GM18870 (cell line): ENCODE data around the gene R3HDM1.
"Not testable (repeated sequence)": the region's sequence is repeated elsewhere in the genome, so short reads cannot be mapped to it uniquely, and the experiment has no call there.

Source experiments
- ATAC-seq: cut with Tn5 transposase; IDR thresholded peaks from one replicate; pipeline ENCODE4 v1.9.1; 2021; ENCODE audit warnings: moderate library complexity; ENCODE audit not compliant: unreplicated experiment

The R3HDM1 gene

DNA sequence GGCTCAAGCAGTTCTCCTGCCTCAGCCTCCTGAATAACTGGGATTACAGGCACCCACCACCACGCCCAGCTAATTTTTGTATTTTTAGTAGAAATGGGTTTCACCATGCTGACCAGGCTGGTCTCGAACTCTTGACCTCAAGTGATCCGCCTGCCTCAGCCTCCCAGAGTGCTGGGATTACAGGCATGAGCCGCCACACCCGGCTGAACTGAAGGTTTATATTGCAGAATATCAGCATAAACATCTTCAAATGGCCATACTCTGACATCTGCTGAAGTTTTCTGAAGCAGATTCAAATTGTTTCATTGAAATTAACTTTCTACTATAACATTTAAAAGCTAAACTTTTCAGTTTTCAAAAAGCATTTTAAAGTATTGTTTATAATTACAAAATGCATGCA is 172.8 kb downstream of the R3HDM1 start:
- ATAC-seq, result not testable (repeated sequence)

DNA sequence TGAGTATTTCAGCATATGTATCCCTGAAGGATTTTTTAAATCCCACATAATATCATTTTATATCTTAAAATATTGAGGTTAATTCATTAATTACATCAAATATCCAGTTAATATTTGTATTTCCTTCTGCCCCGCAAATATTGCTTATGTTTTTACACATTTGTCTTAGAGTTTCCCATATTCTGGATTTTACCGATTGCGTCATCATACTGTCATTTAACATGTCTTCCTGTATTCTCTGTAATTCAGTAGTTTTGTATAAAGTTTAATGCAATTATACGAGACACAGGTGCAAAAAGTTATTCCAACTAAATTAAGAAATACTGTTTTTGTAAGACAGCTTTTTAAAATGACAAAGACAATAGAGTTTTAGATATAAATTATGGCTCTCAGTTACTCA is 176.9 kb downstream of the R3HDM1 start:
- no peak for ATAC-seq

DNA sequence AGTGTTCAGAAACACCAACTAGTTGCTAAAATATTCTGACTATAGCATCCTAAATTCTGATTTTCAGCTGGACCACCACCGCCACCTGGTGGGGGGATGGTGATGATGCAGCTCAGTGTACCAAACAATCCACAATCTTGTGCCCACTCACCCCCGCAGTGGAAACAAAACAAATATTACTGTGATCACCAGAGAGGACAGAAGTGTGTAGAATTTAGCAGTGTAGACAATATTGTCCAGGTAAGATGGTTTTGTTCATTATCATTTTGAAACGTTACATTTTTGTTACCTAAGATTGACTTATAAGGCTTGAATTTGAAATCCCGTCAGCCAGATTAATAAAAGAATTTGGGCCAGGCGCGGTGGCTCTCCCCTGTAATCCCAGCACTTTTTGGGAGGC is 178.7 kb downstream of the R3HDM1 start:
- no peak for ATAC-seq

GRCh38 chr2:135715086-135715485 is 183.8 kb downstream of the R3HDM1 start:
- not testable (repeated sequence) for ATAC-seq

DNA sequence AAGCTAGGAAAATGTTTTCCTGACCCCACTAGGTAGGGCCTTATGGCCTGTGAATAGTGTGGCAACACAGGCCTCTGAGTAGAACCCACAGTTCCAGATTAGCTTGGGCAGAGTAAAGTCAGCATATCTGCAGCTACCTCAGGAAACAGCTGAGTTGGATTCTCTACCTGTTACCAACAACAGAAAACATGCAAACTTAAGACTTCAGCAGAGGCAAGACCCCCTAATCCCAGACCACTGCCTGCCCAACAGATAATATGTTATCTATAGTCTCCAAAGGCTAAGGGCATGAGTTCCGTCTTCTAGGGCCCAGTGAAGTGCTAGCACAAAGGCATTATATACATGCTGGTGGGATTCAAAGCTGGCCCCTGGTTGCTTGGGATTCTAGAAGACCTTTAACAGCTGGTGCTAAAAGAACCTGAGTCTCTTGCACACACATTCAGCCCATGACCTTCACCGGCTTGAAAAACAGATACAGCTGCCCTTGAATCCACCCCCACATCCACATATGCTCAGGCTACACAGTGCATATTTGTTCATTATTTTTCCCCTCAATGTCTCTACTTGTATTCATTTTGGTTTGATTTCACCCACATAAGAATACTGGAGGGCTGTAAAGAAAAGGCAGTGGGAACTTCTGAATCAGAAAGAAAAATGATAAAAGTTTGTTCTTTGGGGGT is 196.9 kb downstream of the R3HDM1 start:
- ATAC-seq, result no peak

DNA sequence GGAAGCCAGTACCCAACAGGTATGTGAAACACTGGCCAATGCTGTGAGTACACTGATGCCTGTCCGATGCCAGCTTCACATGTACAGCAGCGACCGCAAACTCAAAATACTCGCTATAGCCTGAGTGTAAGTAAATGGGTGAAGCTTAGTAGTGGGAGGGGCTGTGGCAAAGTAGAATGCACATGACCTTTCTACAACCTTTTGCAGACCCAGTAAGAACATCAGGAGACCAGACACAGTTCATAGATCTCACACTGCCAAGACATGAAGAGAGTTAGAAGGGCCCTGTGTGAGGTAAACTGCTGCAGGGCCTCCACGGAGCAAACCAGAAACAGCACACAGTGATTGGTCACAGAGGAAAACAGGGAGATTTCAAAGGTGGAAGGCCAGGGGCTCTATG is 201.3 kb downstream of the R3HDM1 start:
- ATAC-seq, result no peak

GRCh38 chr2:135733045-135733444 is 201.8 kb downstream of the R3HDM1 start:
- ATAC-seq, result no peak

DNA sequence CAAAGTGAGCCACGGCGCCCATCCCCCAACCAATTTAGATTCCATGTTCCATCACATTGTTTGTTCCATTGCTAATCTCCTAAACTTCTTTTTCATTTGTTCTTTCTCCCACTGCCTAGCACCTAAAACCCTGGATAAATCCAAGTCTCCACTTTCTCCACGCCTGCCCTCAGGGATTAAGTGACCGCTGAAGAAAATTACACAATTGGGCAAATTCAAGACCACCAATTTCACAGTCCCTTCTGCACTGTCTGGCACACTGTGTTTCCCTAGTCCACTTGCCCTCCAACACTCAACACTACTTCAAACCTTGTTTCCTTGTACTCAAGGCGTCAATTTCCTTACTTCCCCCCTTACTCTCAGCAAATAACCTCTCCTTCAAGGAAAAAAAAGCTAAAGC is 205.3 kb downstream of the R3HDM1 start:
- no peak for ATAC-seq

- no peak for ATAC-seq
Measured at GRCh38 chr2:135740206-135740605, 208.9 kb downstream of the R3HDM1 start.

DNA sequence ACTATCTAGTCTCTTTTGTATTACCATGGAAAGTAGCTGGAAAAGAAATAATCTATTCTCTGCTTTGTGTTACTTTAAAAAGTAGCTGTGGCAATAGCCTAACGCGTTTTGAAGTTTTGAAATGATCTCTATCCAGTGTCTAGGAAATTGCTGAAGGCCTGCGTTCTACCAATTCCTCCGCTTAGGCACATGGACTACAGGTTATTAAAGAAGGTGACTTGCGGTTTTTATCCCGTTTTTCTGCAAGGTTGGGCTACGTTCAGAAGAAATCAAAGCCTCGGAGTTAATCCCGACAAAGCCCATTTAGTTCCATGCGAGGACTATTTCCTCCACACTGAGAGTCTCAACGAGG is 209.7 kb downstream of the R3HDM1 start:
- ATAC-seq, result no peak

DNA sequence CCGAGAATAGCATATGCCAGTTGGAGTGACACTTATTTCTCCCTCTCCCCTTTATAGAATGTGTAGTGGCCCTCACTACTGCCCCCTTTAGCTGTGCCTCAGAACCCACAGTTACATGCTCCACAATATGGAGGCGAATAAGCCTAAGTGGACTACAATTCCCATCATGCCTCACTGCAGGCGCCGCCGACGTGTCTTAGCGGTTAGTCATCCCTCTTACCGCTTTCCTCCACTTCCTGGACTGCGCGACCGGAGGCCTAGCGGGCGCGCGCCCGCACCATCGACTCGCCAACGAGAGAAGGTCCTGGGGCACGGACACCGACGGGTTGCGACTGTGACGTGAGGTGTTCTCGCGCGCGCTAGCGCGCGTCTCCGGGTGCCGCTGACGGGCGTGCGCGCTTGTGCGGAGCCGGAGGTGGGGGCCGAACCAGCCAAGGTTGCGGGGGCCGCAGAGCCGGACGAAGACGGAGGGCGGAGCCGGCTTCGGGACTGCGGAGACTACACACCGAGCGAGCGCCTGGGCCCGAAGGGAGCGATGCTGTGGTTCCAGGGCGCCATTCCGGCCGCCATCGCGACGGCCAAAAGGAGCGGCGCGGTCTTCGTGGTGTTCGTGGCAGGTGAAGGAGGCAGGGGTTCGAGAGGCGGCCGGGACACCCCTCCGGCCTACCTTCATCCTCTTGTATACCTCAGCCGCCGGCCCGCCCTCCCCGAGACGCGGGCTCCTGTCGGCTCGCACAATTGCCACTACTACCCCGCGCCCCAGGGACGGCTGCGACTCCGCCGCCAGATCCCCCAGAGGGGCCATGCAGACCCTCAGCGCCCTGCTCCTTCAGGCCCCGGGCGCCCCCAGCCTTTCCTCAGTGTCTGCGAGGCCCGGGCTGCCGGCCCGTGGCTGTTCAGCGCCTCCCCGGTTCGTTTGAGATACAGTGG is 210.4 kb downstream of the R3HDM1 start, which contains the start of gene UBXN4:
Gene UBXN4, plus strand, starts transcription at position 461 of the 930 bp plus-strand sequence. Its CDS starts 75 bp downstream, at position 536.
- peak; percentile 88 for ATAC-seq

- peak; percentile 22 for ATAC-seq
Measured at GRCh38 chr2:135742325-135742757, 211.1 kb downstream of the R3HDM1 start.

- no peak for ATAC-seq
Measured at GRCh38 chr2:135743860-135744259, 212.6 kb downstream of the R3HDM1 start.

- ATAC-seq, result peak; percentile 23
Measured at GRCh38 chr2:135744760-135745314, 213.6 kb downstream of the R3HDM1 start.

DNA sequence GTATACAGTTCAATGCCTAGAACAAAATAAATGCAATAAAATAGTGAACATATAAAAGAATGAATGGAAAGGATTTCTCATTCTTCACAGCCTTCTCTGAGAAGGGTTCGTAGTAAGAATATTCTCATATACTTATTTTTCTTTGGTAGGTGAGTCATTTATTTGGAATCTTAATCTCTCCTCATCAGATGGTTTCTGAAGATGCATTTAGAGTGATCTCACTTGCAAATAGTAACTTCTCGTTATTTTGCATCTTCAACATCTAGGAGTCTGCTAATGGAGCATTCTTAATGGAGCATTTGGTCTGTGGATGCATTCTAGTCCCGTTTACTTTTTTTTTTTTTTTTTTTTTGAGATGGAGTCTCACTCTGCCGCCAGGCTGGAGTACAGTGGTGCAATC is 214.3 kb downstream of the R3HDM1 start:
- ATAC-seq, result no peak

DNA sequence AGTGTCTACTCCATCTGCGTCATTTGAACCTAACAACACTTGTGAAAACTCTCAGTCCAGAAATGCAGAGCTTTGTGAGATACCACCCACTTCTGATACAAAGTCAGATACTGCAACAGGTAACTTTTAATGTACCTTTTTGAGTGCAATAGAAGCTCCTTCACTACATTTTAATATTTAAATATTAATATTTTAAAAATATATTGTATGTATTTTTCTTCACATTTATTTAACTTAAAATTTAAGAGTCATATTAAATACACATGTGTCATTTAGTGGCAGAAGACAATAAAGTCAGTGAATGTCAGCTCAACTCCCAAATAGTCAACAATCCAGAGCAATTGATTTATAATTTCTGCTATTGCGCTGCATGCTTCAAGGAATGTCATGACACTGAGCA is 224.3 kb downstream of the R3HDM1 start:
- ATAC-seq, result no peak

DNA sequence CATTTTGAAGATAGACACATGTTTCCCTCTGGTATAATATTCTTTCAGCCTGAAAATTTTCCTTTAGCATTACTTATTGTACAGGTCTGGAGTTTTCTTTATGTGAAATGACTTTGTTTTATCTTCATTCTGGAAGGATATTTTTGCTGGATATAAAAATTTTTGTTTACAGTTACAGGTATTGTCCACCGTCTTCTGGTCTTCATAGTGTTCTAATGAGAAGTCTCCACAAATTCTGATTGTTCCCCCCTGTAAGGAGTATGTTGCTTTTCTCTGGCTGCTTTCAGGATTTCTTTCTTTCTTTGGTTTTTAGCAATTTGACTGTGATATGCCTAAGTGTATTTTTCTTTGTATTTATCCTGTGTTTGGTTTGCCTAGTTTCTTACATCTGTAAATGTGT is 225.4 kb downstream of the R3HDM1 start:
- ATAC-seq, result no peak

DNA sequence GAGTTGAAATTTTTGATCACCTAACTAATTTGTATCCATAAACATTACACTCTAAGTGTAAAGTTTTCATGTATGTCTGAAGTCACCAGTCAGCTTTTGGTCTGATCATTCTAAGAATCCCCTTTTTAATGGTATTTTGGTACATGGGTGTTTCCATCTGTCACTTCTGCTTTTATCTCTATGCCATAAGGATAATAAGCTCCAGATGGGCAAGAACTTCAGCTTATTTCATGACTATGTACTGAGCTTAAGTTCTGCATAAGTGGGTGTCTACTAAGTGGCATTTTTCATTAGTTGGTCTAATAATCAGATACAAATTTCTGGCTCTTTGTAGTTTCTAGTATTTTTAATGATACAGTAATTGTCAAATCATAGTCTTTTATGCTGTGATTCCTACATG is 230.7 kb downstream of the R3HDM1 start:
- no peak for ATAC-seq

DNA sequence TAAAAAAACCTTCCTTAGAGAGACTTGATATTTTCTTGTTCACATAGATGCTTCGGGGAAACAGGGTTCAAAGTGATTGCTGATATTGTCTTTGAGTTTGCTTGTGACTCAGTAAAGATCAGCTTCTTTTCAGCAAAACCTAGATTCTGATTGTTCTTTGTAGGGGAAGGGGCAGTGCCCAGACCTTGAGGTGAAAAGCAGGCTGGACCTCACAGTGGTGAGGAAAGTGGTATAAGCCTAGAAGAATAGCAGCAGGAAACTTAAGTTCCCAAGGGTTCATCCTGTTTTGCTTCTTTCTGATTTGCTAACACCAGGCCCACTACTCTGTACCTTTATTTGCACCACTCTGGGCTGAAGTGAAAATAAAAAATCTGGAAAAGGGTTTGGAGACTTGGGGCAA is 231.2 kb downstream of the R3HDM1 start:
- no peak for ATAC-seq

- no peak for ATAC-seq
Measured at GRCh38 chr2:135768863-135769262, 237.6 kb downstream of the R3HDM1 start.

GRCh38 chr2:135773319-135773718 is 242.0 kb downstream of the R3HDM1 start:
- no peak for ATAC-seq

DNA sequence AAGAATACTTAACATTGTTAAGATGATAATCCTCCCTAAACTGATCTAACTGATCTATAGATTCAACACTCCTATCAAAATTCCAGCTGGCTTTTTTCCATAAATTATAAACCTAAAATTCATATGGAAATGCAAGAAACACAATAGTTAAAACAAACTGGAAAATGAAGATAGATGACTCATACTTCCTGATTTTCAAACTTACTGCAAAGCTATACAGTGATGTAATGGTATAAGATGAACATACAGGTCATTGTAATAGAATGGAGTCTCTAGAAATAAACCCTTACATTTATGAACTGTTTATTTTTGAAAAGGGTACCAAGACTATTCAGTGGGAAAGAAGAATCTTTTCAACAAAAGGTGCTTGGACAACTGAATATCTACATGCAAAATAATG is 242.6 kb downstream of the R3HDM1 start:
- ATAC-seq, result no peak
